Breast epithelium (tissue), 4 donors: ENCODE measurements around the gene RSPO1. TPM values are rescaled to one million over a fixed set of nuclear protein-coding genes. Genes with fewer than 3 reads are reported as not detected.

Source experiments
- DNase-seq, 2 donors: peaks; one replicate each; pipeline ENCODE4 v3.0.0-alpha.2; 2019; ENCODE audit warnings: low spot score in 2 of 2
- H3K27ac ChIP-seq, 2 donors: fragments of 200-600 bp; sonication (generic) in 1 of 2; one replicate each; pipeline ENCODE4 v1.5.1; 2016 to 2019; ENCODE audit warnings: mild to moderate bottlenecking in 1 of 2
- H3K27me3 ChIP-seq, 2 donors: fragments of 200-600 bp; sonication (generic) in 1 of 2; one replicate each; pipeline versions ENCODE4 v1.5.1 to v1.6.0; 2017 to 2019; ENCODE audit warnings: control low read depth in 1 of 2, mild to moderate bottlenecking in 1 of 2
- H3K36me3 ChIP-seq: fragments of 200-600 bp; one replicate; pipeline ENCODE4 v1.5.1; 2019
- H3K4me1 ChIP-seq, 2 donors: fragments of 200-600 bp; sonication (generic); one replicate each; pipeline ENCODE4 v1.5.1; 2016 to 2019; ENCODE audit warnings: control low read depth in 1 of 2
- H3K4me3 ChIP-seq, 3 donors: fragments of 200-600 bp; sonication (generic); 1 replicate in 2 of 3; 2 replicates in 1 of 3; pipeline ENCODE4 v1.5.1; 2016 to 2019; ENCODE audit warnings: mild to moderate bottlenecking in 3 of 3, moderate library complexity in 2 of 3
- H3K9me3 ChIP-seq, 2 donors: fragments of 200-600 bp; sonication (generic) in 1 of 2; one replicate each; pipeline ENCODE4 v1.5.1; 2016 to 2019; ENCODE audit warnings: control low read depth in 1 of 2
- POLR2A ChIP-seq: fragments of 450-650 bp; IDR thresholded peaks from one replicate; pipeline ENCODE4 v1.6.1; 2016; ENCODE audit warnings: antibody characterized with exemption, mild to moderate bottlenecking, moderate library complexity
- POLR2AphosphoS5 ChIP-seq, 3 donors: sonication (generic); formaldehyde crosslinking; IDR thresholded peaks; one replicate each; pipeline ENCODE4 v1.6.1; 2017; ENCODE audit warnings: antibody characterized with exemption in 3 of 3
- intact Hi-C: fragments of 100-400 bp; cut with DNase I; formaldehyde crosslinking; loops from one replicate; pipeline ENCODE4 v1.15.1; 2023; ENCODE audit warnings: low total_unique reads
- total RNA-seq, 3 donors: library from RNA; depleted of rRNA; stranded (reverse); fragments of >200 nt; gene quantifications; one replicate each; pipeline ENCODE4 v1.1.0, GENCODE V29; 2016
- TF ChIP-seq, protein P1 (sequence below), 3 donors: fragments of 450-650 bp; IDR thresholded peaks; one replicate each; pipeline ENCODE4 v1.5.1; 2016 to 2017; ENCODE audit warnings: antibody characterized with exemption in 3 of 3, mild to moderate bottlenecking in 3 of 3, moderate library complexity in 3 of 3

The RSPO1 gene
- total RNA-seq, 3 donors from 2014 or later = 6.9 to 13.0 (median 8.9) TPM

DNA sequence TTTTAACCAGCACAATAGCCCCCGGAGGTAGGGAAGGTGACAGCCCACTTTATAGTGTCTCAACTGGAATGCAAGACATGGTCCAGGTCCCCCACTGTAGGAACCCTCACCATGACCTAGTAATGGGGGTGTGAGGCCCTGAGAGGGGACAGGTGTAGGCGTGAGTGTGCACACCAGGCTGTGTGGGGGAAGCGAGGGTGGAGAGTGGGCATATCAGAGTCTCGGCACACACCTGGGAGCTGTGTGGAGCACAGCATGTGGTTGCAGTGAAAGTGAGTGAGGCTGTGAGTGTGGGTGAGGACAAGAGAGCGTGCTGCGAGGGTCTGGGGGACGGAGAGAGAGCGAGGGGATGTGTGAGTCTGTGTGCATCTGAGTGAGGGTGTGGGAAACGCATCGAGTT lies 17.1 kb upstream of the RSPO1 start:
- Histone ChIP-seq H3K36me3 (no peaks in the 10 kb centered on the region), H3K4me3 (no peak overlapping the region), H3K27ac (no peak overlapping the region), H3K4me1 (no peaks in the 10 kb centered on the region), H3K9me3 (no peaks in the 10 kb centered on the region), H3K27me3 (no peaks in the 10 kb centered on the region)
- no peak for DNase-seq
- TF ChIP-seq POLR2AphosphoS5 (IDR thresholded peaks at IDR 0.05) (no peak), POLR2A (no peak)
- TF ChIP-seq, protein P1, sequence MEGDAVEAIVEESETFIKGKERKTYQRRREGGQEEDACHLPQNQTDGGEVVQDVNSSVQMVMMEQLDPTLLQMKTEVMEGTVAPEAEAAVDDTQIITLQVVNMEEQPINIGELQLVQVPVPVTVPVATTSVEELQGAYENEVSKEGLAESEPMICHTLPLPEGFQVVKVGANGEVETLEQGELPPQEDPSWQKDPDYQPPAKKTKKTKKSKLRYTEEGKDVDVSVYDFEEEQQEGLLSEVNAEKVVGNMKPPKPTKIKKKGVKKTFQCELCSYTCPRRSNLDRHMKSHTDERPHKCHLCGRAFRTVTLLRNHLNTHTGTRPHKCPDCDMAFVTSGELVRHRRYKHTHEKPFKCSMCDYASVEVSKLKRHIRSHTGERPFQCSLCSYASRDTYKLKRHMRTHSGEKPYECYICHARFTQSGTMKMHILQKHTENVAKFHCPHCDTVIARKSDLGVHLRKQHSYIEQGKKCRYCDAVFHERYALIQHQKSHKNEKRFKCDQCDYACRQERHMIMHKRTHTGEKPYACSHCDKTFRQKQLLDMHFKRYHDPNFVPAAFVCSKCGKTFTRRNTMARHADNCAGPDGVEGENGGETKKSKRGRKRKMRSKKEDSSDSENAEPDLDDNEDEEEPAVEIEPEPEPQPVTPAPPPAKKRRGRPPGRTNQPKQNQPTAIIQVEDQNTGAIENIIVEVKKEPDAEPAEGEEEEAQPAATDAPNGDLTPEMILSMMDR (IDR thresholded peaks at IDR 0.05) = no peak
- intact Hi-C loops = no loop called here

DNA sequence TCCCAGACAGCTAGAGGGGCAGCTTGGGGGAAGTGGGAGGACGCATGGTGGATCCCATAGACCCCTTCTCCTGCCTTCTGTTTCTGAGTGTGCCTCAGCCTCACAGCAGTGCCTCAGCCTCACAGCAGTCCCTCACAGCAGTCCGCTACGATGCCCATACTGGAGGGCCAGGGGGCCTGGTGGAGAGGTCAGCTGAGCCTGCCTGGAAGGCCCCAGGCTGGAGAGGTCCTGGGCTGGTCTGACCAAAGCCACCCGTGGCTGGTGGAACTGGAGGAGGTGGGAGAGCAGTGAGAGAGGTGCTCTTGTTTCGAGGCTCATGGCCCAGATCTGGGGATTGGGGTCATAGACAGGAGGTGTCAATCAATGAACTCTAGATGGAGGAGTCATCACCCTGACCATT lies 16.0 kb upstream of the RSPO1 start:
- TF ChIP-seq POLR2A = no peak
- TF ChIP-seq POLR2AphosphoS5 (IDR thresholded peaks at IDR 0.05) = no peak
- TF ChIP-seq, protein P1 (IDR thresholded peaks at IDR 0.05) = no peak
- H3K27me3 ChIP-seq = no peaks in the 10 kb centered on the region
- no peaks in the 10 kb centered on the region for H3K4me1 ChIP-seq
- no peaks in the 10 kb centered on the region for H3K36me3 ChIP-seq
- no peak for DNase-seq
- no peaks in the 10 kb centered on the region for H3K9me3 ChIP-seq
- intact Hi-C loops = no loop called here
- H3K27ac ChIP-seq = no peak overlapping the region
- no peak overlapping the region for H3K4me3 ChIP-seq

DNA sequence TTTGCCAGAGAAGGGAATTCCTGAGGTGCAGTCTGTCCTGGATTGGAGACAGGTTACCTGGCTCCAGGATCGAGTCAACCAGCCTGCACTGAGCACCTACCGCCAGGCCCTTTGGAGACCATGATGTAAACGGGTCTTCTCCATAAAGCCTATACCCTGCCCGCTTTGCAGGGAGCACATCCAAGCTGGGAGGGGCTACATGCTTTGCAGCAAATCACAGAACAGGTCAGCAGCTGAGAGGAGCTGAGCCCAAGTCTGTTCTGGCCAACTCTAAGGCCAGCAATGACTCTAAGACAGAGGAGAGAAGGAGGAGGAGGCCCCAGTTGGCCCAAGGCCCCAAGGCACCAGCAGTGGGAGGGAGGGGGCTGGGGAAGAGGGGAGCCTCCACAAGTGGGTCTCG lies 15.5 kb upstream of the RSPO1 start:
- H3K27me3 ChIP-seq = no peaks in the 10 kb centered on the region
- no peaks in the 10 kb centered on the region for H3K36me3 ChIP-seq
- H3K4me3 ChIP-seq = no peak overlapping the region
- H3K9me3 ChIP-seq = no peaks in the 10 kb centered on the region
- no peak for DNase-seq
- intact Hi-C loops = no loop called here
- TF ChIP-seq POLR2AphosphoS5 (IDR thresholded peaks at IDR 0.05) (no peak), POLR2A (no peak)
- TF ChIP-seq, protein P1 (IDR thresholded peaks at IDR 0.05) = no peak
- no peak overlapping the region for H3K27ac ChIP-seq
- H3K4me1 ChIP-seq = no peaks in the 10 kb centered on the region

DNA sequence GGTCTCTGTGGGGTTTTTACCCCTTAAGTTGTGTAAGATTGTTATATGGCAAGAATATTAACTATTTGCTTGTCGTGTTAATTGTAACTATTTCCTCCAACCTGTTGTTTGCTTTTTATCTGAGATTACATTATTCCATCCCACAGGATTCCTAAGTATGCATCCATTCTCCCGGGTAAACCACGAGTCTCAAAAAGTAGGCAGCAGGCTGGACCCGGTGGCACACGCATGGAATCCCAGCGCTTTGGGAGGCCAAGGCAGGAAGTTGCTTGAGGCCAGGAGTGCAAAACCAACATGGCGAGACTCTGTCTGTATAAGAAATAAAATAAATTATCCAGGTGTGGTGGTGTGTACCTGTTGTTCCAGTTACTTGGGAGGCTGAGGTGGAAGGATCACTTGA lies 12.6 kb upstream of the RSPO1 start:
- no peak overlapping the region for H3K27ac ChIP-seq
- H3K27me3 ChIP-seq = no peaks in the 10 kb centered on the region
- DNase-seq = no peak
- no peak overlapping the region for H3K4me3 ChIP-seq
- intact Hi-C loops = no loop called here
- TF ChIP-seq POLR2AphosphoS5 (IDR thresholded peaks at IDR 0.05) (no peak), POLR2A (no peak)
- TF ChIP-seq, protein P1 (IDR thresholded peaks at IDR 0.05) = no peak
- H3K9me3 ChIP-seq = peaks cover 0 to 4% of the 10 kb centered on the region in 2 donors
- no peaks in the 10 kb centered on the region for H3K36me3 ChIP-seq
- no peaks in the 10 kb centered on the region for H3K4me1 ChIP-seq

DNA sequence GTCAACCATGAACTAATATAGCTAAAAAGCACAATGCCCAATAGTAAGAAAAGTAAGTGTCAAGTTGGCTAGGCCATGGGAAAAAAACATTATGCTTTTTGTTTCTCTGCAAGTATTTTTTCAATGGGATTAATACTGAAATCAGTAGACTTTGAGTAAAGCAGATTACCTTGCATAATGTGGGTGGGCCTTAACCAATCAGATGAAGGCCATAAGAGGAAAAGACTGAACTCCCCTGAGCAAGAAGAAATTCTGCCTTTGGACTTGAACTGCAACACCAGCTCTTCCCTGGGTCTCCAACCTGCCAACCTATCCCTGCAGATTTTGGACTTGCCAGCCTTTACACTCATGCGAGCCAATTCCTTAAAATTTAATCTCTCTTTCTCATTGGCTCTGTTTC lies 6.4 kb upstream of the RSPO1 start:
- H3K4me3 ChIP-seq = no peak overlapping the region
- intact Hi-C loops = no loop called here
- H3K4me1 ChIP-seq = no peaks in the 10 kb centered on the region
- H3K27ac ChIP-seq = no peak overlapping the region
- peaks cover 0 to 16% of the 10 kb centered on the region in 2 donors for H3K9me3 ChIP-seq
- TF ChIP-seq, protein P1 (IDR thresholded peaks at IDR 0.05) = no peak
- TF ChIP-seq POLR2A = no peak
- no peak for TF ChIP-seq POLR2AphosphoS5 (IDR thresholded peaks at IDR 0.05)
- DNase-seq = no peak
- peaks cover 0 to 12% of the 10 kb centered on the region in 2 donors for H3K27me3 ChIP-seq
- H3K36me3 ChIP-seq = no peaks in the 10 kb centered on the region
